Ovary (tissue), 3 donors: ENCODE measurements around the gene SLC35A4.

ENCODE experiments used
- POLR2A ChIP-seq: fragments of 450-650 bp; IDR thresholded peaks from one replicate; pipeline ENCODE4 v1.6.1; 2017; ENCODE audit warnings: antibody characterized with exemption, mild to moderate bottlenecking, moderate library complexity
- TF ChIP-seq, protein P1 (sequence below), 3 donors: fragments of 450-650 bp in 2 of 3; fragments of 200-600 bp in 1 of 3; IDR thresholded peaks; one replicate each; pipeline versions ENCODE4 v1.5.1 to v1.8.0; 2016 to 2022; ENCODE audit warnings: antibody characterized with exemption in 3 of 3, mild to moderate bottlenecking in 1 of 3
- donor health status: DM: no; HTN: no; CAD: no.

DNA sequence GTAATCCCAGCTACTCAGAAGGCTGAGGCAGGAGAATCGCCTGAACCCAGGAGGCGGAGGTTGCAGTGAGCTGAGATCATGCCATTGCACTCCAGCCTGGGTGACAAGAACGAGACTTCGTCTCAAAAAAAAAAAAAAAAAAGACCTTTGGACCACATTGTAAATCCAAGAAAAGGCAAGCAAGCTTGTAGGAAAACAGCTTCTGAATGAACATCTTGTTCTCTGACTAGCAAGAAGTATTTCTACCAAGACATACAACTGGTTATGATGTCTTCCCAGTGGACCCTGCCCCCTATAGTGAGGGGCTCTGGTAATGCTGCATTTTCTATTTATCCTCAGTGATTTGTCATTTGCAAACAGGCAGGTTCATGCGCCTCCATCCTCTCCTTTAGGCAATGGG, 21.7 kb upstream of the SLC35A4 start:
- no peak for TF ChIP-seq POLR2A
- TF ChIP-seq, protein P1, sequence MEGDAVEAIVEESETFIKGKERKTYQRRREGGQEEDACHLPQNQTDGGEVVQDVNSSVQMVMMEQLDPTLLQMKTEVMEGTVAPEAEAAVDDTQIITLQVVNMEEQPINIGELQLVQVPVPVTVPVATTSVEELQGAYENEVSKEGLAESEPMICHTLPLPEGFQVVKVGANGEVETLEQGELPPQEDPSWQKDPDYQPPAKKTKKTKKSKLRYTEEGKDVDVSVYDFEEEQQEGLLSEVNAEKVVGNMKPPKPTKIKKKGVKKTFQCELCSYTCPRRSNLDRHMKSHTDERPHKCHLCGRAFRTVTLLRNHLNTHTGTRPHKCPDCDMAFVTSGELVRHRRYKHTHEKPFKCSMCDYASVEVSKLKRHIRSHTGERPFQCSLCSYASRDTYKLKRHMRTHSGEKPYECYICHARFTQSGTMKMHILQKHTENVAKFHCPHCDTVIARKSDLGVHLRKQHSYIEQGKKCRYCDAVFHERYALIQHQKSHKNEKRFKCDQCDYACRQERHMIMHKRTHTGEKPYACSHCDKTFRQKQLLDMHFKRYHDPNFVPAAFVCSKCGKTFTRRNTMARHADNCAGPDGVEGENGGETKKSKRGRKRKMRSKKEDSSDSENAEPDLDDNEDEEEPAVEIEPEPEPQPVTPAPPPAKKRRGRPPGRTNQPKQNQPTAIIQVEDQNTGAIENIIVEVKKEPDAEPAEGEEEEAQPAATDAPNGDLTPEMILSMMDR (IDR thresholded peaks at IDR 0.05) = no peak
